SK-N-SH treated with all-trans-retinoic acid at 6 μM for 48 hours (cell line): ENCODE measurements around the gene PAXIP1.

Experiments
- ATAC-seq: fragments of 200-7000 bp; cut with Tn5 transposase; 3 replicates; pipeline ENCODE4 v1.9.1; 2020; ENCODE audit warnings: mild to moderate bottlenecking, moderate library complexity
- ARNTL ChIP-seq: fragments of 450-650 bp; formaldehyde crosslinking; IDR thresholded peaks from 2 replicates; pipeline ENCODE4 v1.5.0; 2020; ENCODE audit warnings: low read depth, mild to moderate bottlenecking, moderate library complexity, borderline replicate concordance
- BACH2 ChIP-seq: fragments of 250-450 bp; sonication (Bioruptor Pico); IDR thresholded peaks from 2 replicates; pipeline ENCODE4 v1.9.0; 2021; ENCODE audit warnings: mild to moderate bottlenecking, borderline replicate concordance
- CREB5 ChIP-seq: fragments of 250-450 bp; sonication (Bioruptor Pico); IDR thresholded peaks from 2 replicates; pipeline ENCODE4 v1.5.1; 2020; ENCODE audit warnings: low read depth, mild to moderate bottlenecking, moderate library complexity
- CSDC2 ChIP-seq: fragments of 250-450 bp; sonication (Bioruptor Pico); IDR thresholded peaks from 2 replicates; pipeline ENCODE4 v1.5.0; 2020; ENCODE audit warnings: mild to moderate bottlenecking, moderate library complexity
- CSRNP3 ChIP-seq: fragments of 250-450 bp; sonication (Bioruptor Pico); IDR thresholded peaks from 2 replicates; pipeline ENCODE4 v1.5.1; 2021; ENCODE audit warnings: mild to moderate bottlenecking, moderate library complexity
- ESRRG ChIP-seq: fragments of 250-450 bp; sonication (Bioruptor Pico); IDR thresholded peaks from 2 replicates; pipeline ENCODE4 v1.6.1; 2021; ENCODE audit warnings: mild to moderate bottlenecking
- GLIS3 ChIP-seq: fragments of 250-450 bp; sonication (Bioruptor Pico); IDR thresholded peaks from 2 replicates; pipeline ENCODE4 v1.5.0; 2020; ENCODE audit warnings: mild to moderate bottlenecking, moderate library complexity
- ISL1 ChIP-seq: fragments of 250-450 bp; sonication (Bioruptor Pico); IDR thresholded peaks from 2 replicates; pipeline ENCODE4 v2.1.2; 2022; ENCODE audit warnings: mild to moderate bottlenecking, moderate library complexity
- OSR1 ChIP-seq: fragments of 250-450 bp; sonication (Bioruptor Pico); IDR thresholded peaks from 2 replicates; pipeline ENCODE4 v1.8.0; 2022; ENCODE audit warnings: moderate library complexity, mild to moderate bottlenecking, inconsistent platforms
- POU6F1 ChIP-seq: fragments of 250-450 bp; sonication (Bioruptor Pico); IDR thresholded peaks from 2 replicates; pipeline ENCODE4 v1.8.0; 2021; ENCODE audit warnings: low read depth, mild to moderate bottlenecking, moderate library complexity, borderline replicate concordance
- PPARA ChIP-seq: fragments of 250-450 bp; sonication (Bioruptor Pico); IDR thresholded peaks from 2 replicates; pipeline ENCODE4 v1.5.0; 2020; ENCODE audit warnings: mild to moderate bottlenecking, borderline replicate concordance
- RARB ChIP-seq: fragments of 250-450 bp; sonication (Bioruptor Pico); IDR thresholded peaks from 2 replicates; pipeline ENCODE4 v1.8.0; 2021; ENCODE audit warnings: mild to moderate bottlenecking, moderate library complexity
- SNAI2 ChIP-seq: fragments of 250-450 bp; sonication (Bioruptor Pico); IDR thresholded peaks from 2 replicates; pipeline ENCODE4 v1.5.0; 2020; ENCODE audit warnings: mild to moderate bottlenecking, moderate library complexity
- TOX ChIP-seq: fragments of 250-450 bp; sonication (Bioruptor Pico); IDR thresholded peaks from 2 replicates; pipeline ENCODE4 v1.8.0; 2021; ENCODE audit warnings: mild to moderate bottlenecking, moderate library complexity, borderline replicate concordance
- TSHZ2 ChIP-seq: fragments of 250-450 bp; sonication (Bioruptor Pico); IDR thresholded peaks from 2 replicates; pipeline ENCODE4 v1.5.0; 2020; ENCODE audit warnings: mild to moderate bottlenecking, moderate library complexity
- ZC3H10 ChIP-seq: fragments of 250-450 bp; sonication (Bioruptor Pico); IDR thresholded peaks from 2 replicates; pipeline ENCODE4 v1.5.1; 2021; ENCODE audit warnings: mild to moderate bottlenecking, moderate library complexity
- ZFP3 ChIP-seq: fragments of 250-450 bp; sonication (Bioruptor Pico); IDR thresholded peaks from 2 replicates; pipeline ENCODE4 v1.5.0; 2020; ENCODE audit warnings: mild to moderate bottlenecking, moderate library complexity
- ZFP30 ChIP-seq: fragments of 450-650 bp; formaldehyde crosslinking; IDR thresholded peaks from 2 replicates; pipeline ENCODE4 v1.5.0; 2022; ENCODE audit warnings: mild to moderate bottlenecking, moderate library complexity
- ZNF565 ChIP-seq: fragments of 450-650 bp; formaldehyde crosslinking; conservative IDR thresholded peaks from 2 replicates; pipeline ENCODE4 v1.5.0; 2020; ENCODE audit warnings: low read depth, mild to moderate bottlenecking, moderate library complexity
- ZNF70 ChIP-seq: fragments of 450-650 bp; formaldehyde crosslinking; IDR thresholded peaks from 2 replicates; pipeline ENCODE4 v1.5.0; 2020; ENCODE audit warnings: mild to moderate bottlenecking, moderate library complexity
- ZNF8 ChIP-seq: fragments of 450-650 bp; formaldehyde crosslinking; IDR thresholded peaks from 2 replicates; pipeline ENCODE4 v1.5.0; 2020; ENCODE audit warnings: mild to moderate bottlenecking, moderate library complexity

PAXIP1 gene

GRCh38 chr7:155020996-155021395 is 18.1 kb upstream of the PAXIP1 start (continued):
- no peak for TF ChIP-seq ZC3H10 (CRISPR knock-in tag)

GRCh38 chr7:155017834-155018233 is 14.9 kb upstream of the PAXIP1 start:
- TF ChIP-seq BACH2 (CRISPR knock-in tag) (no peak), ZFP30 (CRISPR knock-in tag) (no peak), PPARA (no peak), ZFP3 (no peak), POU6F1 (no peak), CSRNP3 (CRISPR knock-in tag) (no peak), GLIS3 (no peak), CREB5 (CRISPR knock-in tag) (no peak), ZNF8 (CRISPR knock-in tag) (no peak), ZNF565 (CRISPR knock-in tag) (no peak), OSR1 (CRISPR knock-in tag) (no peak), ZC3H10 (CRISPR knock-in tag) (no peak), TOX (CRISPR knock-in tag) (no peak), SNAI2 (CRISPR knock-in tag) (no peak)
- TF ChIP-seq, all 23 proteins: peak for 0
- no peak for ATAC-seq

GRCh38 chr7:155011086-155011485 is 8.2 kb upstream of the PAXIP1 start:
- no peak for ATAC-seq
- TF ChIP-seq GLIS3 (no peak), ZC3H10 (CRISPR knock-in tag) (no peak), ZNF70 (CRISPR knock-in tag) (no peak), POU6F1 (no peak), ZFP3 (no peak), PPARA (no peak), ARNTL (no peak), RARB (no peak), SNAI2 (CRISPR knock-in tag) (no peak), ZNF565 (CRISPR knock-in tag) (no peak), ESRRG (CRISPR knock-in tag) (no peak)

GRCh38 chr7:155009570-155010157 is 6.7 kb upstream of the PAXIP1 start:
- TF ChIP-seq ARNTL (no peak), BACH2 (CRISPR knock-in tag) (no peak), TSHZ2 (CRISPR knock-in tag) (no peak), GLIS3 (no peak), CSDC2 (CRISPR knock-in tag) (no peak), ZNF70 (CRISPR knock-in tag) (no peak), SNAI2 (CRISPR knock-in tag) (no peak), ISL1 (CRISPR knock-in tag) (no peak), CREB5 (CRISPR knock-in tag) (no peak), RARB (no peak), ZNF565 (CRISPR knock-in tag) (no peak)
- peak; percentile 70 for ATAC-seq
